Fibroblast of lung (primary cell): ENCODE results near the gene AVPI1. TPM values are rescaled to one million over a fixed set of nuclear protein-coding genes. Genes with fewer than 3 reads are reported as not detected.

Experiments used
- DNase-seq, 2 donors: peaks; one replicate each; pipeline versions ENCODE4 v3.0.0 to v3.0.0-alpha.2; 2010; ENCODE audit warnings: low read depth in 2 of 2
- H2AFZ ChIP-seq: 2 replicates; pipeline ENCODE4 v1.5.1; 2012; ENCODE audit warnings: low read length, control low read depth, inconsistent platforms
- H3K27ac ChIP-seq: 2 replicates; pipeline ENCODE4 v1.5.1; 2011; ENCODE audit warnings: low read length, control low read depth; ENCODE audit not compliant: insufficient read depth
- H3K27me3 ChIP-seq: 2 replicates; pipeline ENCODE4 v1.5.1; 2011; ENCODE audit warnings: mild to moderate bottlenecking, low read length; ENCODE audit not compliant: control insufficient read depth, insufficient read depth
- H3K36me3 ChIP-seq: 2 replicates; pipeline ENCODE4 v1.5.1; 2011; ENCODE audit warnings: low read length; ENCODE audit not compliant: control insufficient read depth, insufficient read depth
- H3K4me1 ChIP-seq: 2 replicates; pipeline ENCODE4 v1.5.1; 2011; ENCODE audit warnings: low read length; ENCODE audit not compliant: control insufficient read depth, insufficient read depth; ENCODE audit errors: extremely low read depth
- H3K4me2 ChIP-seq: 2 replicates; pipeline ENCODE4 v1.5.1; 2011; ENCODE audit warnings: low read length, control low read depth; ENCODE audit not compliant: insufficient read depth; ENCODE audit errors: extremely low read depth
- H3K4me3 ChIP-seq, 4 experiments: fragments of 200-600 bp in 1 of 4; sonication (generic) in 1 of 4; replicated peaks in 1 of 4; 2 replicates each; pipeline ENCODE4 v1.5.1; 2011 to 2016; ENCODE audit warnings: low read length in 4 of 4, low read depth in 3 of 4, mild to moderate bottlenecking in 3 of 4, control low read depth in 2 of 4, inconsistent platforms in 1 of 4, mixed read lengths in 1 of 4; ENCODE audit not compliant: insufficient read depth in 1 of 4; ENCODE audit errors: control extremely low read depth in 1 of 4
- H3K79me2 ChIP-seq: 2 replicates; pipeline ENCODE4 v1.5.1; 2012; ENCODE audit warnings: mild to moderate bottlenecking, low read length, inconsistent platforms; ENCODE audit not compliant: control insufficient read depth, insufficient read depth
- H3K9ac ChIP-seq: 2 replicates; pipeline ENCODE4 v1.5.1; 2011; ENCODE audit warnings: mild to moderate bottlenecking, low read length, control low read depth; ENCODE audit not compliant: insufficient read depth
- H3K9me3 ChIP-seq: 2 replicates; pipeline ENCODE4 v1.5.1; 2012; ENCODE audit warnings: low read depth, low read length; ENCODE audit not compliant: control insufficient read depth, insufficient read depth
- H4K20me1 ChIP-seq: 2 replicates; pipeline ENCODE4 v1.5.1; 2011; ENCODE audit warnings: low read length; ENCODE audit not compliant: control insufficient read depth, insufficient read depth; ENCODE audit errors: extremely low read depth
- EZH2 ChIP-seq: IDR thresholded peaks from 2 replicates; pipeline ENCODE4 v1.5.1; 2012; ENCODE audit warnings: low read length, control low read depth, mild to moderate bottlenecking; ENCODE audit errors: missing control alignments
- polyA plus RNA-seq, 2 donors: library from polyadenylated mRNA; depleted of rRNA in 1 of 2; stranded (reverse) in 1 of 2; unstranded in 1 of 2; fragments of >200 nt; gene quantifications; 2 replicates each; pipeline ENCODE4 v1.2.1, GENCODE V29; 2011 to 2012; ENCODE audit warnings: missing spikeins in 1 of 2
- total RNA-seq: library from RNA; depleted of rRNA; stranded (reverse); fragments of >200 nt; gene quantifications from 2 replicates; pipeline ENCODE4 v1.2.1, GENCODE V29; 2014
- TF ChIP-seq, protein P1 (sequence below), 2 donors: IDR thresholded peaks in 1 of 2; conservative IDR thresholded peaks in 1 of 2; 1 replicate in 1 of 2; 2 replicates in 1 of 2; pipeline ENCODE4 v1.5.1; 2011 to 2012; ENCODE audit warnings: low read length in 2 of 2, control low read depth in 1 of 2, inconsistent platforms in 1 of 2, low read depth in 1 of 2, mild to moderate bottlenecking in 1 of 2

The AVPI1 gene
- total and polyA plus RNA-seq, 2 donors (not counting 1 experiment from before 2014, with no cell fraction given) = 14.3 to 77.5 TPM

GRCh38 chr10:97676770-97677581 is 10.1 kb downstream of the AVPI1 start:
- Histone ChIP-seq H3K27me3 (no peaks in the 10 kb centered on the region), H3K79me2 (peaks cover 11% of the 10 kb centered on the region), H3K9ac (no peak overlapping the region), H3K9me3 (no peaks in the 10 kb centered on the region), H3K36me3 (peaks cover 23% of the 10 kb centered on the region), H3K4me2 (no peak overlapping the region), H3K27ac (no peak overlapping the region), H2AFZ (no peak overlapping the region), H3K4me1 (no peaks in the 10 kb centered on the region), H4K20me1 (no peaks in the 10 kb centered on the region), H3K4me3 (no peak overlapping the region)
- TF ChIP-seq, protein P1, sequence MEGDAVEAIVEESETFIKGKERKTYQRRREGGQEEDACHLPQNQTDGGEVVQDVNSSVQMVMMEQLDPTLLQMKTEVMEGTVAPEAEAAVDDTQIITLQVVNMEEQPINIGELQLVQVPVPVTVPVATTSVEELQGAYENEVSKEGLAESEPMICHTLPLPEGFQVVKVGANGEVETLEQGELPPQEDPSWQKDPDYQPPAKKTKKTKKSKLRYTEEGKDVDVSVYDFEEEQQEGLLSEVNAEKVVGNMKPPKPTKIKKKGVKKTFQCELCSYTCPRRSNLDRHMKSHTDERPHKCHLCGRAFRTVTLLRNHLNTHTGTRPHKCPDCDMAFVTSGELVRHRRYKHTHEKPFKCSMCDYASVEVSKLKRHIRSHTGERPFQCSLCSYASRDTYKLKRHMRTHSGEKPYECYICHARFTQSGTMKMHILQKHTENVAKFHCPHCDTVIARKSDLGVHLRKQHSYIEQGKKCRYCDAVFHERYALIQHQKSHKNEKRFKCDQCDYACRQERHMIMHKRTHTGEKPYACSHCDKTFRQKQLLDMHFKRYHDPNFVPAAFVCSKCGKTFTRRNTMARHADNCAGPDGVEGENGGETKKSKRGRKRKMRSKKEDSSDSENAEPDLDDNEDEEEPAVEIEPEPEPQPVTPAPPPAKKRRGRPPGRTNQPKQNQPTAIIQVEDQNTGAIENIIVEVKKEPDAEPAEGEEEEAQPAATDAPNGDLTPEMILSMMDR (conservative IDR thresholded peaks at IDR 0.05 in 1 of 2, IDR thresholded peaks at IDR 0.05 in 1 of 2; ENCODE audit: low read depth in 1 of 2, low read length in 2 of 2) = peak; percentile 84 to 88
- no peak for TF ChIP-seq EZH2
- DNase-seq = peak; percentile 48 to 68

DNA sequence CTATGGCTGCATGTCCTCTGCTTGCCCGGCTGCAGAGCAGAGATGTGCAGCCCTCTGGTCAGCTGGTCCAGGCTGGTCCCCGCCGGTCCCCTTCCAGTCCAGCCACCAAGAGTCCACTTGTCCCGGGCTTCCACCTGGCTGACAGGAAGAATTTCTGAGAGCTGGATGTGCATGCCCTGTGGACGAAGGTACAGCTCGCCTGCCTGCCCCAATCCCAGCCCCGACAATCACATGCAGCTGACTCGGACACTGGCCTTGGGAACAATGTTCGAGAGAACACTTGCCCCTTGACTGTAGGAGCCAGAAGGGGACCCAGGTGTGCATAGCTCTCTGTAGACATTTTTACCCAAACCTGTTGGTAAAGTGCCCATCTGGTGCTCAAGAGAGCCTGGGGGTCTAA is 11.8 kb downstream of the AVPI1 start:
- H3K79me2 ChIP-seq = peaks cover 2% of the 10 kb centered on the region
- H3K4me2 ChIP-seq = no peak overlapping the region
- H3K4me3 ChIP-seq = no peak overlapping the region
- peaks cover 23% of the 10 kb centered on the region for H3K36me3 ChIP-seq
- H3K4me1 ChIP-seq = no peaks in the 10 kb centered on the region
- H2AFZ ChIP-seq = no peak overlapping the region
- TF ChIP-seq, protein P1 (conservative IDR thresholded peaks at IDR 0.05 in 1 of 2, IDR thresholded peaks at IDR 0.05 in 1 of 2; ENCODE audit: low read depth in 1 of 2, low read length in 2 of 2) = no peak
- no peak for TF ChIP-seq EZH2
- no peak overlapping the region for H3K27ac ChIP-seq
- H3K9ac ChIP-seq = no peak overlapping the region
- DNase-seq = no peak
- no peaks in the 10 kb centered on the region for H3K27me3 ChIP-seq
- H4K20me1 ChIP-seq = no peaks in the 10 kb centered on the region
- H3K9me3 ChIP-seq = no peaks in the 10 kb centered on the region

DNA sequence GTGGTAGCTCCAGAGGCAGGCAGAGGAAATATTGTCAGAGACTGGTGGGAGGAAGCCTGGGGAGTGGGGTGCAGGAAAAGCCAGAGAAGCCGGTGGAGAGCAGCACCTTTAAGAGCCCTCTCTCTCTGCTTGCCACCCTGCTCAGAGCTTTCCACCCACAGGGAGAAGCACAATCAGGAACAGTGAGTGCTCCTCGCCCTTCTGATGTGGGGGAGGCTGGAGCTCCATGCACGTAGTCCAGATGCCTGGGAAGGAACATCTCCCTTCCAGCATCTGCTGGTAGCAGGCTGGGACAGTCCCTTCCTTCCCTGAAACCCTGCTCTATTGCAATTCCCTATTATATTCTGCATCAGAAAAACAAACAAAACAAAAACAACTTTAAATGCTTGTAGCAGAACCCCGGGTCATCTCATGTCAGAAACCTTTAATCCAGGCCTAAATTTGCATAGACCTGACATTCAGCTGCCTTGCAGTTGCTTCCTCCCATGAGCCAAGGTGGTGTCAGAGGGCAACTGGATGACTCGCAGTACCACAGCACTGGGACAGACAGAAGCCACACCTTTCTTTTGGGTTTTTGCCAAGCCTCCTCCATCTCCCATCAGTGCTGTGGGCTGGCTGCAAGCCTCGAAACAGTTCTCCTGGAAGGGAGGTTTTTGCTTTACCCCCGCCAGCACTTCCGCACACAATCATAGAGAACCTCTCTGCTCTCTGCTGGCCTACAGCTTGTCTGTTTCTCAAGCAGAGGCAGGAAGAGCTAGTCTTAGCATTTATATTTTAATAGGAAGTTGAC is 13.1 kb downstream of the AVPI1 start:
- no peaks in the 10 kb centered on the region for H3K79me2 ChIP-seq
- no peaks in the 10 kb centered on the region for H3K9me3 ChIP-seq
- no peak overlapping the region for H3K9ac ChIP-seq
- H3K27ac ChIP-seq = no peak overlapping the region
- no peaks in the 10 kb centered on the region for H3K4me1 ChIP-seq
- H4K20me1 ChIP-seq = no peaks in the 10 kb centered on the region
- H2AFZ ChIP-seq = no peak overlapping the region
- no peak for TF ChIP-seq EZH2
- TF ChIP-seq, protein P1 (conservative IDR thresholded peaks at IDR 0.05 in 1 of 2, IDR thresholded peaks at IDR 0.05 in 1 of 2; ENCODE audit: low read depth in 1 of 2, low read length in 2 of 2) = no peak
- no peak overlapping the region for H3K4me2 ChIP-seq
- H3K36me3 ChIP-seq = peaks cover 22% of the 10 kb centered on the region
- peak; percentile 58 to 64 for DNase-seq
- no peaks in the 10 kb centered on the region for H3K27me3 ChIP-seq
- H3K4me3 ChIP-seq = no peak overlapping the region
